ENCODE results near the gene COX5A. TPM values are rescaled to one million over a fixed set of nuclear protein-coding genes. Genes with fewer than 3 reads are reported as not detected.

The COX5A gene
- total RNA-seq, 2 experiments from 2014 or later, result 40.7 to 44.2 TPM

GRCh38 chr15:74902295-74903075 lies 35.4 kb downstream of the COX5A start:
- Histone ChIP-seq H3K4me3 (ENCODE audit: low read length) (no peak overlapping the region), H3K9me3 (ENCODE audit: control insufficient read depth in 1 of 2, insufficient read depth in 1 of 2, low read length in 2 of 2) (no peaks in the 10 kb centered on the region), H3K36me3 (ENCODE audit: insufficient read depth, low read length) (peaks cover 57% of the 10 kb centered on the region), H3K27ac (ENCODE audit: low read depth in 1 of 2, low read length in 2 of 2) (no peak overlapping the region), H3K4me1 (ENCODE audit: insufficient read depth, low read length) (peaks cover 40% of the 10 kb centered on the region), H3K27me3 (ENCODE audit: control insufficient read depth in 1 of 2, insufficient read depth in 2 of 2, low read length in 2 of 2) (no peaks in the 10 kb centered on the region)
- no peak for TF ChIP-seq CTCF (IDR thresholded peaks at IDR 0.05)
- intact Hi-C loops (cut with DNase I, micrococcal nuclease), result loop anchor here (2.0 to 5.0 kb wide), 2 partner anchors 50 to 132 kb away; no protein-coding TSS in a partner anchor
- Mint-ChIP-seq H3K36me3 (ENCODE audit: low read depth) (peaks cover 76% of the 10 kb centered on the region), H3K27ac (peak overlapping the region; percentile 72), H3K4me3 (peak overlapping the region; percentile 30), H3K9me3 (no peaks in the 10 kb centered on the region), H3K4me1 (ENCODE audit: low read depth) (peaks cover 47% of the 10 kb centered on the region), H3K27me3 (no peaks in the 10 kb centered on the region)
- DNase-seq (no peak), ATAC-seq (ENCODE audit: poor library complexity) (no peak)
- ChIA-PET CTCF (interaction anchor here (0.7 to 2.0 kb wide), 29 partner anchors 9 to 288 kb away, joined by 3 to 12 read pairs (median 5); partner anchors contain the start of genes COX5A, MPI, SCAMP2 and ULK3), POLR2A (interaction anchor here (0.6 to 2.0 kb wide), 20 partner anchors 9 to 267 kb away, joined by 3 to 13 read pairs (median 4); partner anchors contain the start of genes COX5A, MPI, PPCDC and RPP25)

GRCh38 chr15:74901612-74902063 lies 36.2 kb downstream of the COX5A start:
- H3K36me3 Mint-ChIP-seq (ENCODE audit: low read depth), result peaks cover 73% of the 10 kb centered on the region
- peak overlapping the region; percentile 69 for H3K4me3 Mint-ChIP-seq
- peaks cover 65% of the 10 kb centered on the region for H3K36me3 ChIP-seq (ENCODE audit: insufficient read depth, low read length)

More at GRCh38 chr15:74901612-74902063, 36.2 kb downstream of the COX5A start:
- peak overlapping the region in 1 of 2 donors; percentile 35 for H3K27ac ChIP-seq (ENCODE audit: low read depth in 1 of 2, low read length in 2 of 2)
- intact Hi-C loops (cut with DNase I, micrococcal nuclease), result loop anchor here (1.0 to 5.0 kb wide), 4 partner anchors 51 to 131 kb away; no protein-coding TSS in a partner anchor
- ATAC-seq (ENCODE audit: poor library complexity), result peak; percentile 70
- H3K4me1 ChIP-seq (ENCODE audit: insufficient read depth, low read length), result peaks cover 40% of the 10 kb centered on the region
- POLR2A ChIA-PET, result interaction anchor here (0.6 to 2.0 kb wide), 24 partner anchors 8 to 267 kb away, joined by 3 to 13 read pairs (median 4); partner anchors contain the start of genes COX5A, MPI, PPCDC and RPP25
- H3K27me3 ChIP-seq (ENCODE audit: control insufficient read depth in 1 of 2, insufficient read depth in 2 of 2, low read length in 2 of 2), result no peaks in the 10 kb centered on the region
- H3K9me3 Mint-ChIP-seq, result no peaks in the 10 kb centered on the region
- H3K4me1 Mint-ChIP-seq (ENCODE audit: low read depth), result peaks cover 39% of the 10 kb centered on the region
- TF ChIP-seq CTCF (IDR thresholded peaks at IDR 0.05), result peak; percentile 96
- H3K27me3 Mint-ChIP-seq, result no peaks in the 10 kb centered on the region
- no peaks in the 10 kb centered on the region for H3K9me3 ChIP-seq (ENCODE audit: control insufficient read depth in 1 of 2, insufficient read depth in 1 of 2, low read length in 2 of 2)
- H3K27ac Mint-ChIP-seq, result peak overlapping the region; percentile 72
- DNase-seq, result peak; percentile 36 to 79 (median 58)
- no peak overlapping the region for H3K4me3 ChIP-seq (ENCODE audit: low read length)
- CTCF ChIA-PET, result interaction anchor here (0.6 to 2.0 kb wide), 35 partner anchors 8 to 287 kb away, joined by 3 to 12 read pairs (median 4); partner anchors contain the start of genes COX5A, MPI, SCAMP2 and ULK3
